Effector memory CD8-positive, alpha-beta T cell (primary cell): ENCODE measurements around the gene ZDHHC14.
"Not testable (repeated sequence)": the region's sequence is repeated elsewhere in the genome, so short reads cannot be mapped to it uniquely, and the experiment has no call there.

Source experiments
- ATAC-seq: fragments of 150-1000 bp; cut with Tn5 transposase; replicated peaks from 2 replicates; pipeline ENCODE4 v1.10.0; 2021; ENCODE audit warnings: mild to moderate bottlenecking, moderate library complexity
- DNase-seq, 3 experiments: peaks; one replicate each; pipeline ENCODE4 v3.0.0; 2021
- H3K27ac Mint-ChIP-seq, 2 donors: one replicate each; pipeline ENCODE4 v1.8.0; 2022; ENCODE audit warnings: mild to moderate bottlenecking in 2 of 2, mixed read lengths in 2 of 2, moderate library complexity in 2 of 2
- H3K27me3 Mint-ChIP-seq, 2 donors: one replicate each; pipeline ENCODE4 v1.8.0; 2022; ENCODE audit warnings: mixed read lengths in 2 of 2
- H3K36me3 Mint-ChIP-seq: one replicate; pipeline ENCODE4 v1.8.0; 2022; ENCODE audit warnings: mild to moderate bottlenecking, moderate library complexity, mixed read lengths; ENCODE audit not compliant: insufficient read depth
- H3K4me1 Mint-ChIP-seq, 2 donors: one replicate each; pipeline ENCODE4 v1.8.0; 2022; ENCODE audit warnings: low read depth in 2 of 2, mixed read lengths in 2 of 2
- H3K4me3 Mint-ChIP-seq, 2 donors: one replicate each; pipeline ENCODE4 v1.8.0; 2022; ENCODE audit warnings: mild to moderate bottlenecking in 2 of 2, mixed read lengths in 2 of 2, moderate library complexity in 2 of 2
- H3K9me3 Mint-ChIP-seq, 2 donors: one replicate each; pipeline ENCODE4 v1.8.0; 2022; ENCODE audit warnings: mixed read lengths in 2 of 2

ZDHHC14 gene

DNA sequence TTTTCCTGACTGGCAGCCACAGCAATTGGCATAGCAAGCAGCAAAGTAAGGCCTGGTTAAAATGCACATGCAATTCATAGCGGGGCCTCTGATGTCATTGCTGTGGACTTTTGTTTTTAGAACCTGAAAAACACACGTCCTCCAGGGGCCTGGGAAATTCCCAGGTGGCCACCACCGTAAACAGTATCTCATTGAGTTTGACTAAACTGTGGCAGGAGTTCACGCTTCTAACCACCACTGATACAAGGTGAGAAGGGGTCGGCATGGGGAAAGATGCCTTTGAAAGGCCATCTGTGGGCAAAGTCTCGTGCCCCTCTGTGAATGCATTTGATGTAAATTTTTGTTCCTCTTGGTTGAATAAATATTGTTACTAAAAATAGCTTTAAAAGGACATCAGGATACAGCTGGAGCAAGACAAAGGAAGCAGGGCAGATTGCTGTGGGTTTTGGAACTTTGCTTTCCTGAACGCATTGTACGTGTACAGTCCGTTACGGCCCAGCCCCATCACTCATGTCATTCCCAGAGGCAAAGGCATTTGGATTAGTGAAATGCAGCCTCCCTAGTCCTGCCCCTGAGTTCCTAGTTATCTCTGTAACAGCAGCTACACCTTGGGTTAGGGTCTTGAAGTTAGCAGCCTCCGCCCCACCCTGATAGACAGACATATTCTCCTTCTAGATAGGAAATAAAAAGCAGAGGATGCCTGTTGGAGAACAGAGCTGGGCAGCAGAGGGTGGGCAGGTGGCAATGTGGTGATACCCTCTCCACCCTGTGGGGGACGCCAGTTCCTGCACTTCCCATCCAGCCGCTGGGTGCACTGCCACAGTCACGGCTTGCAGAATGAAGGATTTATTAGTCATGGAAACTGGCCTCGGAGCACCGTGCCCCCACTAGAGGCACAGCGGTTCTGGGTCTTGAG is 80.3 kb downstream of the ZDHHC14 start:
- H3K4me1 Mint-ChIP-seq: peaks cover 8 to 22% of the 10 kb centered on the region in 2 donors
- no peaks in the 10 kb centered on the region for H3K9me3 Mint-ChIP-seq
- DNase-seq (peak; percentile 8 to 20 (median 17)), ATAC-seq (peak; percentile 92)
- H3K27ac Mint-ChIP-seq: peak overlapping the region in 1 of 2 donors; percentile 33
- H3K4me3 Mint-ChIP-seq: no peak overlapping the region
- no peaks in the 10 kb centered on the region for H3K27me3 Mint-ChIP-seq
- H3K36me3 Mint-ChIP-seq: no peaks in the 10 kb centered on the region

DNA sequence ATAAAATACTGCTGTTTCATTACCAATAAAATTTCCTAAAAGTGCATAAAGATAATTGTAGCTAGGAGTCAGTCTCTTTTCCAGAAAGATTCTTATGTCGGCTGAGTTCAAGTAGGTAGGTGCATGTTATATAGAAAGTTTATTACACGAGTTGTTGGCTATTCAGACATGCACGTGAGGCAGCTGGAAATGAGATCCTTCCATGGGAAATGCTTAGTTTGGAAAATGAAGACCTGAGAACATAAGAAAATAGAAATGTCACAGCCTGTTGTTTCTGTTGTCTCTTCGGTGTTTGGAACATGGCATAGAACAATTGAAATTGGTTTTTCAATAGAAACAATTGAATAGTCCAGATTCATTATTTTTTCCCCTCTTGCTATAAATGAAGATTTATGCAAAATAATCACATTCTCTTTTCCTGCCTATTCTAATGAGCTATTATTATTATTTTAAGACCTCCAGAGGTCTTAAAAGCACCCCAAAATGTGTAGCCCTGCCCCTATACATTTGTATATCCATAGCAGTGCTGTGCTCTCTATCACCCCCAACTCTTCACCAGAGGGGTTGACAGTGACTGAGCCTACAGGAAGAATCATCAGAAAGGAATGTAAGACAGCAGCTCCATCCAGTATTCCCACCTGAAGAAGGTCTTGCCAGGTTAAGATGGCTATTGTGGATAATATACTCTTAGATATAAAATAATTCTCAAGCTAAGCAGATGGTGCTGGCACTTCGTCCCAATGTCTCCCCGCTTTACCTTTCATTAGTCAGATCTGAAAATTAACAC is 82.2 kb downstream of the ZDHHC14 start:
- H3K36me3 Mint-ChIP-seq: no peaks in the 10 kb centered on the region
- ATAC-seq: no peak
- DNase-seq: no peak
- H3K4me1 Mint-ChIP-seq: peaks cover 4 to 17% of the 10 kb centered on the region in 2 donors
- no peak overlapping the region for H3K4me3 Mint-ChIP-seq
- no peaks in the 10 kb centered on the region for H3K27me3 Mint-ChIP-seq
- no peak overlapping the region for H3K27ac Mint-ChIP-seq
- H3K9me3 Mint-ChIP-seq: no peaks in the 10 kb centered on the region

DNA sequence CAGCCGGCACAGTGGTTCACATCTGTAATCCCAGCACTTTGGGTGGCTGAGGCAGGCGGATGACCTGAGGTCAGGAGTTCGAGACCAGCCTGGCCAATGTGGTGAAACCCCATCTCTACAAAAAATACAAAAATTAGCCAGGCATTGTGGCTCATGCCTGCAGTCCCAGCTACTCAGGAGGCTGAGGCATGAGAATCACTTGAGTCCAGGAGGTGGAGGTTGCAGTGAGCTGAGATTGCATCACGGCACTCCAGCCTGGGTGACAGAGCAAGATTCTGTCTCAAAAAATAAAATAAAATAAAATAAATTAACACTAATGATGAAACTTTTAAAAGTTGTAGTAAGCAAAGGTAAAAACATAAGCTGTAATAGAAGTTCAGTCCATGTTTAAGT is 82.7 kb downstream of the ZDHHC14 start:
- H3K27ac Mint-ChIP-seq, H3K27me3 Mint-ChIP-seq, ATAC-seq, H3K4me3 Mint-ChIP-seq, H3K9me3 Mint-ChIP-seq, H3K36me3 Mint-ChIP-seq, DNase-seq: not testable (repeated sequence)
- H3K4me1 Mint-ChIP-seq: peaks cover 4 to 17% of the 10 kb centered on the region in 2 donors

- Mint-ChIP-seq H3K27me3 (no peaks in the 10 kb centered on the region), H3K27ac (no peak overlapping the region), H3K36me3 (no peaks in the 10 kb centered on the region), H3K9me3 (no peaks in the 10 kb centered on the region), H3K4me3 (no peak overlapping the region), H3K4me1 (peaks cover 4 to 15% of the 10 kb centered on the region in 2 donors)
- no peak for ATAC-seq
- no peak for DNase-seq
These were observed 83.9 kb downstream of the ZDHHC14 start for GRCh38 chr6:157464653-157465535.

DNA sequence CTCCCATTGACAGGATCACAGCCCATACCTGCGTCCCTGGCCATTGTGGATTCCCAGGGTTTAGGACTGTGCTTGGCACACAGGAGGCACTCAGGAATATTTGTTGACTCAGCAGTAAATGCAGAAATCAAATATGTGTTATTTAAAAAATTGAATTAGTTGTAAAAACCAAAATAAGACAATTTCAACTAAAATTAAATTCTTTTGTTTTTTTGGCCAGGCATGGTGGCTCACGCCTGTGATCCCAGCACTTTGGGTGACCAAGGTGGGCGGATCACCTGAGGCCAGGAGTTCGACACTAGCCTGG is 85.3 kb downstream of the ZDHHC14 start:
- no peak overlapping the region for H3K4me3 Mint-ChIP-seq
- H3K4me1 Mint-ChIP-seq: peaks cover 0 to 5% of the 10 kb centered on the region in 2 donors

DNA sequence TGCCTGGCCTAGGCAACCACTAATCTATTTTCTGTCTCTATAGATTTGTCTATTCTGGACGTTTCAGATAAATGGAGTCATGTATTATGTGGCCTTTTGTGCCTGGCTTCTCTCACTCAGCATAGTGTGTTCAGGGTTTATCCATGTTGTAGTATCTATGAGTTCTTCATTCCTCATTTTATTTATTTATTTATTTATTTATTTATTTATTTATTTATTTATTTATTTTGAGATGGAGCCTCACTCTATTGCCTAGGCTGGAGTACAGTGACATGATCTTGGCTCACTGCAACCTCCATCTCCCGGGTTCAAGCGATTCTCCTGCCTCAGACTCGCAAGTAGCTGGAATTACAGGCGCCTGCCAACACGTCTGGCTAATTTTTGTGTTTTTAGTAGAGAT is 86.3 kb downstream of the ZDHHC14 start:
- H3K27ac Mint-ChIP-seq, ATAC-seq, H3K9me3 Mint-ChIP-seq, H3K4me1 Mint-ChIP-seq, H3K4me3 Mint-ChIP-seq, H3K36me3 Mint-ChIP-seq, DNase-seq, H3K27me3 Mint-ChIP-seq: not testable (repeated sequence)

More for the DNA sequence above, 85.3 kb downstream of the ZDHHC14 start:
- ATAC-seq: no peak
- Mint-ChIP-seq H3K9me3 (no peaks in the 10 kb centered on the region), H3K36me3 (no peaks in the 10 kb centered on the region), H3K27me3 (no peaks in the 10 kb centered on the region), H3K27ac (no peak overlapping the region)
- DNase-seq: no peak

DNA sequence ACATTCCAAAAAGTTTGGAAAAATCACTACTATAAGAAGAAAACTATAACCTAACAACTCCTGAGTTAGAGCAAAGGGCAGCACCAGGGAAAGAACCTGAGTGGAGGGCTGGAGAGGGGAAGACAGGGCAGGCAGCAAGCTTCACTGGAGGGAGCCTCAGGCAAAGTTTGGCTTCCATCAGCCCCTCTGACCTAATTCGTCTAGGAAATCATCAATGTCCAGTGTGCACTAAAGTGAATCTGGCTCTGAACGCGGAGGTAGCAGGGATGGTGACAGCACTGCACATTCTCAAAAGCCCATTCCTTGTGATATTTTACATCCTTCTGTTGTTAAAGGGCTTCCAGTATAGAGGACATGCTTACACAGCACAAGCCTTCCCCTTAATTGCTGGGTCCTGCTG is 87.1 kb downstream of the ZDHHC14 start:
- ATAC-seq (no peak), DNase-seq (no peak)
- Mint-ChIP-seq H3K4me1 (peaks cover 0 to 5% of the 10 kb centered on the region in 2 donors), H3K27ac (no peak overlapping the region), H3K4me3 (no peak overlapping the region), H3K9me3 (no peaks in the 10 kb centered on the region), H3K27me3 (no peaks in the 10 kb centered on the region), H3K36me3 (no peaks in the 10 kb centered on the region)

GRCh38 chr6:157468574-157468973 is 87.6 kb downstream of the ZDHHC14 start:
- Mint-ChIP-seq H3K27me3 (no peaks in the 10 kb centered on the region), H3K4me1 (peaks cover 0 to 5% of the 10 kb centered on the region in 2 donors), H3K9me3 (no peaks in the 10 kb centered on the region), H3K36me3 (no peaks in the 10 kb centered on the region), H3K4me3 (no peak overlapping the region), H3K27ac (no peak overlapping the region)
- DNase-seq (no peak), ATAC-seq (no peak)

- Mint-ChIP-seq H3K36me3 (peaks cover 3% of the 10 kb centered on the region), H3K9me3 (no peaks in the 10 kb centered on the region), H3K4me1 (peaks cover 3 to 6% of the 10 kb centered on the region in 2 donors), H3K27me3 (no peaks in the 10 kb centered on the region), H3K4me3 (no peak overlapping the region), H3K27ac (peak overlapping the region; percentile 23 to 30)
- no peak for ATAC-seq
- no peak for DNase-seq
These were observed 88.4 kb downstream of the ZDHHC14 start for GRCh38 chr6:157469378-157469777.

GRCh38 chr6:157471077-157471686 is 90.2 kb downstream of the ZDHHC14 start:
- Mint-ChIP-seq H3K36me3 (peaks cover 3% of the 10 kb centered on the region), H3K27ac (peak overlapping the region in 1 of 2 donors; percentile 16), H3K4me3 (no peak overlapping the region), H3K4me1 (peaks cover 10% of the 10 kb centered on the region in 2 donors), H3K27me3 (no peaks in the 10 kb centered on the region), H3K9me3 (no peaks in the 10 kb centered on the region)
- no peak for ATAC-seq
- no peak for DNase-seq

DNA sequence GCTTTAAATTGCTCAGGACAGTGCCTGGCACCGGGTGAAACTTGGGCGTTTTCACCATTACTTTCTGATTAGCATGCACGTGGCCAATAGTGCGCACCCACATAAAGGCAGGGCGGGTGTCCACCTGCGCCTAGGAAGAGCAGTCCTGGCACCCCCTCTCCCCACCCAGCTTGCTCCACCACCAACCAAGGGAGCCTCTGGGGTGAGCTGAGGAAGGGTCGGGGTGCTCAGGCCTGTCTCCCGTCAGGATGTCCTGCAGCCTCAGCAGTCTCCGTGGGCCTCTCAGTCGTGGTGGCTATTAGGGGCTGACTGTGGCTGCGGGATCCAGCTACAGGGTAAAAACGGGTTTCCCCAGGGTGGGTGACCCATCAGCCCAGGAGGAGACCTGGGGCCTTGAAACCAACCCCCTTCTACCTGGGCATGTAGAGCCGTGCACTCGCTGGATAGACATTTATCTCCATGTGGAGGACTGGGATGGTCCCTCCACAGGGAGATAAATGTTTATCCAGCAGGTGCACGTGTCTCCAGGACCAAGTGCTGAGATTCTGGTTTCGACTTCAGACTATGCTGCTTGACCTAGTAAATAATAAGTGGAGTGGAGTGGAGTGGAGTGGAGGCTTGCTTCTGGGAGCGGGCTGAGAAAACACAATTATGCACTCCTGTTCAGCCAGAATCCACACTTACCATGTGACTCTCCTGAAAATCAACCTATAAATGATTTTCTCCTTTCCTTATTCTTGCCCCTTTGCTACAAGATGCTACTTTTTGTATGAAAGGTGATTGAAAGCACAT is 91.1 kb downstream of the ZDHHC14 start:
- ATAC-seq: no peak
- DNase-seq: no peak

DNA sequence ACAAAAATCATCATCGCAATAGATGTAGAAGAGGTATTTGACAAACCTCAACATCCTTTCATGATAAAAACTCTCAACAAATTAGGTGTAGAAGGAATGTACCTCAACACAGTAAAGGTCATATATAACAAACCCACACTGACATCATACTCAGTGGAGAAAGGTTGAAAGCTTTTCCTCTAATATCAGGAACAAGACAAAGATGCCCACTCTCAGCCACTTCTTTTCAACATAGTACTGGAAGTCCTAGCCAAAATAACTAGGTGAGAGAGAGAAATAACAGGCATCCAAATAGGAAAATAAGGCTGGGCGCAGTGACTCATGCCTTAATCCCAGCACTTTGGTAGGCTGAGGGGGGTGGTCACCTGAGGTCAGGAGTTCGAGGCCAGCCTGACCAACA is 95.8 kb downstream of the ZDHHC14 start:
- Mint-ChIP-seq H3K27me3 (no peaks in the 10 kb centered on the region), H3K36me3 (peaks cover 3% of the 10 kb centered on the region), H3K9me3 (no peaks in the 10 kb centered on the region), H3K27ac (no peak overlapping the region), H3K4me3 (no peak overlapping the region), H3K4me1 (peaks cover 10 to 11% of the 10 kb centered on the region in 2 donors)
- no peak for ATAC-seq
- DNase-seq: no peak

More for the DNA sequence above, 91.1 kb downstream of the ZDHHC14 start:
- Mint-ChIP-seq H3K4me1 (peaks cover 10% of the 10 kb centered on the region in 2 donors), H3K4me3 (no peak overlapping the region), H3K27ac (no peak overlapping the region), H3K36me3 (peaks cover 3% of the 10 kb centered on the region), H3K27me3 (no peaks in the 10 kb centered on the region), H3K9me3 (no peaks in the 10 kb centered on the region)
